HL-60 (cell line): Measurements from ENCODE around the gene ITPR3.

Source experiments
- DNase-seq, 2 experiments: peaks; one replicate each; pipeline ENCODE4 v3.0.0-alpha.2; 2010 to 2020; ENCODE audit warnings: low read depth in 1 of 2, low spot score in 1 of 2
- H3K27ac ChIP-seq: fragments of 250-450 bp; sonication (Bioruptor Pico); replicated peaks from 2 replicates; pipeline ENCODE4 v1.5.1; 2020; ENCODE audit warnings: mild to moderate bottlenecking, moderate library complexity
- H3K27me3 ChIP-seq: fragments of 250-450 bp; sonication (Bioruptor Pico); 2 replicates; pipeline ENCODE4 v1.5.1; 2021; ENCODE audit warnings: mild to moderate bottlenecking, moderate library complexity; ENCODE audit not compliant: insufficient read depth, poor library complexity, severe bottlenecking
- H3K4me3 ChIP-seq: replicated peaks from 2 replicates; pipeline ENCODE4 v1.5.1; 2011; ENCODE audit warnings: mild to moderate bottlenecking, control low read depth, low read length; ENCODE audit not compliant: insufficient read depth
- CTCF ChIP-seq: IDR thresholded peaks from one replicate; pipeline ENCODE4 v1.5.1; 2011; ENCODE audit warnings: low read length, control low read depth, inconsistent platforms; ENCODE audit not compliant: insufficient read depth
- GABPA ChIP-seq: IDR thresholded peaks from 2 replicates; pipeline ENCODE4 v1.6.1; 2012; ENCODE audit warnings: low read depth
- POLR2AphosphoS5 ChIP-seq: IDR thresholded peaks from 2 replicates; pipeline ENCODE4 v1.6.1; 2012; ENCODE audit warnings: low read depth
- REST ChIP-seq: IDR thresholded peaks from 2 replicates; pipeline ENCODE4 v1.6.1; 2012; ENCODE audit warnings: low read depth; ENCODE audit not compliant: insufficient replicate concordance
- SPI1 ChIP-seq: IDR thresholded peaks from 2 replicates; pipeline ENCODE4 v1.6.1; 2012; ENCODE audit warnings: low read depth, mild to moderate bottlenecking, borderline replicate concordance

ITPR3 gene

GRCh38 chr6:33633462-33634158 lies 12.5 kb downstream of the ITPR3 start:
- Histone ChIP-seq H3K4me3 (peak overlapping the region; percentile 36), H3K27ac (no peak overlapping the region), H3K27me3 (peaks cover 26% of the 10 kb centered on the region)
- no peak for DNase-seq
- TF ChIP-seq GABPA (no peak), POLR2AphosphoS5 (no peak), CTCF (no peak), SPI1 (no peak), REST (no peak)

GRCh38 chr6:33634161-33634727 lies 13.1 kb downstream of the ITPR3 start:
- H3K27me3 ChIP-seq = peaks cover 26% of the 10 kb centered on the region
- no peak for TF ChIP-seq POLR2AphosphoS5
- no peak for TF ChIP-seq GABPA
- no peak for TF ChIP-seq CTCF
- TF ChIP-seq SPI1 = no peak
- no peak for TF ChIP-seq REST
- DNase-seq = no peak
- peak overlapping the region; percentile 36; the same call in 1 of the 2 replicates for H3K4me3 ChIP-seq
- no peak overlapping the region for H3K27ac ChIP-seq

GRCh38 chr6:33634946-33635345 lies 13.8 kb downstream of the ITPR3 start:
- Histone ChIP-seq H3K4me3 (no peak overlapping the region), H3K27ac (no peak overlapping the region), H3K27me3 (peaks cover 31% of the 10 kb centered on the region)
- TF ChIP-seq POLR2AphosphoS5 (no peak), CTCF (no peak), GABPA (no peak), SPI1 (no peak), REST (no peak)
- no peak for DNase-seq
